ENCODE measurements around the gene CCDC169. TPM values are rescaled to one million over a fixed set of nuclear protein-coding genes. Genes with fewer than 3 reads are reported as not detected.

Gene CCDC169
- total and polyA plus RNA-seq, 12 donors = 0.15 to 5.4 (median 1.4) TPM

GRCh38 chr13:36217456-36217855, 80.2 kb downstream of the CCDC169 start:
- 72 to 86% methylated on average over 3 of the region's 3 CpGs for WGBS, 2 donors
- H3K4me3 ChIP-seq = no peak overlapping the region
- ATAC-seq = no peak

DNA sequence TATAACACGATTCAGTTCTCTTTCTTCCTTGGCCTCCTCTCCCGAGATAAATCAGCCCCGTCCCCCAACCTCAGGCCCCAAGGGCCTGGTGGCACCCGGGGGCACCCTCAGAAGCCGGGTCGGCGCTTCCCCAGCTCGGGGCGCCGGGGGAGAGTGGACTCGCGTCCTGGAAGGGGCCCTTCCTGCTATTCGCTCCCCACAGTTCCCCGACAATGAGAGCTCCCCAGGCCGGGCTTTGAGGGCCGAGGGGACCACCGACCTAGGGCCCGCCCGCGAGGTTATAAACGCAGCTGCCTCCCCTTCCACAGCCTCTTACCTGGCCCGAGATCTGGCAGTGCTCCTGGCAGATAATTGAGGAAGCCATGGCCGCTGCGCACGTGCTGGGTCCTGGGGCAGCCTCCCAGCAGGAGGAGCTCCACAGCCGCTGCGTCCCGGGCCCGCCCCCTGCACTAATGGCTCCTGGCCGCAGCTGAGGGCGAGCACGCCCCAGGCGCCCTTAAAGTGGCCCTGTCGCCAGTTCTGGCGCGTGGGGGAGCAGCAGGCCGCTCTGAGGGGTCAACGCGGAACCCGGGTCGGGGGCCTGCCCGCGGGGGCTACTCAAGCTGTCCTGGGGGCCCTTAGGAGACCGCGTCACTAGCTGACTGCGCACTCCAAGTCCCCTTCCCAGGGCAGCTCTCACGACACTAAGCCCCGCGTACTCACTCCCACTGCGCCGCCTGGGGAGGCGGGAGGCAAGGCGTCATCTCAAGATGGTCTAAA, 83.3 kb downstream of the CCDC169 start, which contains the start of gene SOHLH2:
TSS of gene SOHLH2 (minus strand) at position 394 of the 759 bp plus-strand sequence. CDS start at position 364, 30 bp downstream.
- intact Hi-C loops (cut with DNase I) = loop anchor here in 1 of 10 donors (5.0 kb wide), 1 partner anchor 53 kb away; no protein-coding TSS in a partner anchor
- no peak for ATAC-seq
- H3K4me1 ChIP-seq = no peaks in the 10 kb centered on the region

More at GRCh38 chr13:36217456-36217855, 80.2 kb downstream of the CCDC169 start:
- DNase-seq = no peak
- H3K4me1 ChIP-seq = no peaks in the 10 kb centered on the region
- H3K36me3 ChIP-seq = no peaks in the 10 kb centered on the region
- H3K9me3 ChIP-seq = peaks cover 0 to 8% (median 0%) of the 10 kb centered on the region in 11 donors
- no peaks in the 10 kb centered on the region for H3K27me3 ChIP-seq
- no peak for TF ChIP-seq CTCF (IDR thresholded peaks at IDR 0.05)
- intact Hi-C loops (cut with DNase I) = no loop called here
- no peak overlapping the region for H3K27ac ChIP-seq

GRCh38 chr13:36212789-36213188, 84.8 kb downstream of the CCDC169 start:
- Histone ChIP-seq H3K27ac (no peak overlapping the region), H3K4me3 (no peak overlapping the region), H3K4me1 (no peaks in the 10 kb centered on the region), H3K36me3 (no peaks in the 10 kb centered on the region), H3K27me3 (no peaks in the 10 kb centered on the region), H3K9me3 (peaks cover 0 to 5% (median 0%) of the 10 kb centered on the region in 11 donors)
- 61 to 66% methylated on average over 3 of the region's 3 CpGs for WGBS, 2 donors
- no peak for TF ChIP-seq CTCF (IDR thresholded peaks at IDR 0.05)
- intact Hi-C loops (cut with DNase I) = loop anchor here in 1 of 10 donors (5.0 kb wide), 1 partner anchor 55 kb away; no protein-coding TSS in a partner anchor
- ATAC-seq (no peak), DNase-seq (no peak)

More for the DNA sequence above, 83.3 kb downstream of the CCDC169 start, which contains the start of gene SOHLH2:
- no peak for DNase-seq
- no peak within 1 kb of the TSS for H3K4me3 ChIP-seq
- WGBS, 2 donors = 94 to 95% methylated on average over 53 of the region's 53 CpGs
- H3K27ac ChIP-seq = no peak within 1 kb of the TSS
- H3K9me3 ChIP-seq = peaks cover 0 to 8% (median 0%) of the 10 kb centered on the region in 11 donors
- H3K36me3 ChIP-seq = no peaks in the 10 kb centered on the region
- H3K27me3 ChIP-seq = no peaks in the 10 kb centered on the region
- TF ChIP-seq CTCF (IDR thresholded peaks at IDR 0.05) = no peak

DNA sequence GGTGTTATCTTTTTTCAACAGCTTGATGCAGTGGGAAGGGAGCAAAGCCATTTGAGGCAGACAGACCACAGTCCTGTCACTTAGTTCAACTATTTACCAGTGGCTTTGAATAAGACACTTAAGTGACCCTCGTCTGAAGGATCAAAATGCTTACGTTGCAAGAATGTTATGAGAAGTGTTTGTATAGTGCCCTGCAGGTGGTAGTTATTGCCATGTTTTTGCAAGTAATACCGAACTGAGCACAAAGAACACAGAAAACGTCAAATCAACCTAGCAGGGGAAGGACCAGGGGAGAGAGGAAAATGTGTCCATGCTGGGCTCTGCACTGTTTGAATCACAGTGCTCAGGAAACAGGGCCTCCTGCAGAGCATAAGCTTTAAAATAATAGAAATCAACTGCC, 86.0 kb downstream of the CCDC169 start:
- no peaks in the 10 kb centered on the region for H3K4me1 ChIP-seq
- ATAC-seq (no peak), DNase-seq (no peak)
- intact Hi-C loops (cut with DNase I) = loop anchor here in 1 of 10 donors (5.0 kb wide), 1 partner anchor 56 kb away; no protein-coding TSS in a partner anchor
- no peak overlapping the region for H3K27ac ChIP-seq
- H3K36me3 ChIP-seq = no peaks in the 10 kb centered on the region
- TF ChIP-seq CTCF (IDR thresholded peaks at IDR 0.05) = no peak
- no peak overlapping the region for H3K4me3 ChIP-seq
- H3K27me3 ChIP-seq = no peaks in the 10 kb centered on the region
- WGBS, 2 donors = 65 to 80% methylated on average over 4 of the region's 4 CpGs
- H3K9me3 ChIP-seq = no peaks in the 10 kb centered on the region
